Body of pancreas (tissue), 4 donors: Measurements from ENCODE around the gene GJA4.
"Not testable (repeated sequence)": the region's sequence is repeated elsewhere in the genome, so short reads cannot be mapped to it uniquely, and the experiment has no call there.

ENCODE experiments used
- CTCF ChIP-seq, 7 experiments: fragments of 450-650 bp in 4 of 7; fragments of 200-600 bp in 3 of 7; sonication (generic) in 3 of 7; IDR thresholded peaks; one replicate each; pipeline ENCODE4 v1.5.1; 2016 to 2019; ENCODE audit warnings: antibody characterized with exemption in 7 of 7
- POLR2A ChIP-seq, 3 donors: fragments of 450-650 bp; IDR thresholded peaks; one replicate each; pipeline ENCODE4 v1.6.1; 2016; ENCODE audit warnings: antibody characterized with exemption in 3 of 3, mild to moderate bottlenecking in 2 of 3

- not testable (repeated sequence) for TF ChIP-seq POLR2A, CTCF (IDR thresholded peaks at IDR 0.05)
Observed at GRCh38 chr1:34810781-34811180, 18.0 kb downstream of the GJA4 start.
